ENCODE results near the gene RIPK4.

Gene RIPK4

GRCh38 chr21:41759214-41759840, 7.5 kb downstream of the RIPK4 start:
- TF ChIP-seq CTCF (IDR thresholded peaks at IDR 0.05) (no peak), ZFX (IDR thresholded peaks at IDR 0.05; ENCODE audit: borderline replicate concordance) (no peak)

GRCh38 chr21:41758550-41758949, 8.3 kb downstream of the RIPK4 start:
- no peak overlapping the region for H3K27ac ChIP-seq
- TF ChIP-seq CTCF (IDR thresholded peaks at IDR 0.05) (no peak), ZFX (IDR thresholded peaks at IDR 0.05; ENCODE audit: borderline replicate concordance) (no peak)

More at GRCh38 chr21:41759214-41759840, 7.5 kb downstream of the RIPK4 start:
- no peak overlapping the region for H3K27ac ChIP-seq

- TF ChIP-seq ZFX (IDR thresholded peaks at IDR 0.05; ENCODE audit: borderline replicate concordance) (no peak), CTCF (IDR thresholded peaks at IDR 0.05) (no peak)
- H3K27ac ChIP-seq: no peak overlapping the region
These were observed 10.7 kb downstream of the RIPK4 start for GRCh38 chr21:41755934-41756773.

GRCh38 chr21:41755258-41755933, 11.5 kb downstream of the RIPK4 start:
- H3K27ac ChIP-seq: no peak overlapping the region
- TF ChIP-seq CTCF (IDR thresholded peaks at IDR 0.05) (no peak), ZFX (IDR thresholded peaks at IDR 0.05; ENCODE audit: borderline replicate concordance) (no peak)

- no peak overlapping the region for H3K27ac ChIP-seq
- TF ChIP-seq CTCF (IDR thresholded peaks at IDR 0.05) (no peak), ZFX (IDR thresholded peaks at IDR 0.05; ENCODE audit: borderline replicate concordance) (no peak)
These were observed 12.4 kb downstream of the RIPK4 start for GRCh38 chr21:41754479-41754891.

GRCh38 chr21:41753006-41753898, 13.6 kb downstream of the RIPK4 start:
- H3K27ac ChIP-seq: no peak overlapping the region
- TF ChIP-seq ZFX (IDR thresholded peaks at IDR 0.05; ENCODE audit: borderline replicate concordance): no peak

GRCh38 chr21:41752231-41752681, 14.6 kb downstream of the RIPK4 start:
- H3K27ac ChIP-seq: no peak overlapping the region
- TF ChIP-seq CTCF (IDR thresholded peaks at IDR 0.05) (no peak), ZFX (IDR thresholded peaks at IDR 0.05; ENCODE audit: borderline replicate concordance) (no peak)

Measured in 22Rv1 (cell line).